ENCODE results near the gene SPOCK2. TPM values are rescaled to one million over a fixed set of nuclear protein-coding genes. Genes with fewer than 3 reads are reported as not detected.

SPOCK2 gene
- total RNA-seq, 1 experiment from 2014 or later: 1.1 TPM

- intact Hi-C loops (cut with micrococcal nuclease): no loop called here
- CTCF ChIA-PET: no interaction called here
- no peak overlapping the region for H3K4me2 ChIP-seq (ENCODE audit: low read length)
- no peaks in the 10 kb centered on the region for H3K36me3 ChIP-seq (ENCODE audit: control insufficient read depth in 1 of 2, insufficient read depth in 2 of 2, low read length in 2 of 2)
- no peaks in the 10 kb centered on the region for H3K79me2 ChIP-seq (ENCODE audit: insufficient read depth, low read length)
- no peak overlapping the region for H3K27ac ChIP-seq (ENCODE audit: low read depth, low read length)
- no peak overlapping the region for H2AFZ ChIP-seq (ENCODE audit: low read depth, low read length, poor library complexity, severe bottlenecking)
- no TSS peak for BruUV-seq (replicated peaks)
- no peaks in the 10 kb centered on the region for H3K9me3 ChIP-seq (ENCODE audit: control insufficient read depth in 1 of 2, insufficient read depth in 1 of 2, low read depth in 1 of 2, low read length in 2 of 2)
- POLR2A ChIA-PET: no interaction called here
- DNase-seq (ENCODE audit: low read depth, low spot score) (no peak), ATAC-seq (no peak)
- H3K4me3 ChIP-seq (replicated peaks in 1 of 2; ENCODE audit: low read depth in 1 of 2, low read length in 2 of 2): no peak overlapping the region
- H3K27me3 ChIP-seq (ENCODE audit: insufficient read depth, low read length): no peaks in the 10 kb centered on the region
- H3K4me1 ChIP-seq (ENCODE audit: control insufficient read depth in 1 of 2, insufficient read depth in 2 of 2, low read length in 2 of 2): peaks cover 0 to 12% of the 10 kb centered on the region in 2 experiments; a peak in 2 of 4 replicates
- no peaks in the 10 kb centered on the region for H4K20me1 ChIP-seq (ENCODE audit: insufficient read depth)
- no peaks in the 10 kb centered on the region for H3K9me2 ChIP-seq (ENCODE audit: insufficient read depth)
- RAD21 ChIA-PET (ENCODE audit: low non-redundant PET in 1 of 2, low total read pairs in 2 of 2, uncharacterized antibody in 2 of 2, unreplicated experiment in 2 of 2): no interaction called here
- no peak for TF ChIP-seq POLR2A (IDR thresholded peaks at IDR 0.05; ENCODE audit: borderline replicate concordance, extremely low read depth, insufficient read depth, insufficient read length)
- H3K9ac ChIP-seq (ENCODE audit: low read length): no peak overlapping the region
Observed at GRCh38 chr10:72087392-72087968, 871 bp downstream of the SPOCK2 start.

GRCh38 chr10:72086466-72087391 lies 1.6 kb downstream of the SPOCK2 start:
- Histone ChIP-seq H3K4me2 (ENCODE audit: low read length) (peak overlapping the region; percentile 23; the same call in 1 of the 2 replicates), H4K20me1 (ENCODE audit: insufficient read depth) (no peaks in the 10 kb centered on the region), H3K27me3 (ENCODE audit: insufficient read depth, low read length) (no peaks in the 10 kb centered on the region), H3K4me1 (ENCODE audit: control insufficient read depth in 1 of 2, insufficient read depth in 2 of 2, low read length in 2 of 2) (peaks cover 4 to 17% of the 10 kb centered on the region in 2 experiments; a peak in 2 of 4 replicates), H3K9me2 (ENCODE audit: insufficient read depth) (no peaks in the 10 kb centered on the region), H3K9me3 (ENCODE audit: control insufficient read depth in 1 of 2, insufficient read depth in 1 of 2, low read depth in 1 of 2, low read length in 2 of 2) (no peaks in the 10 kb centered on the region), H2AFZ (ENCODE audit: low read depth, low read length, poor library complexity, severe bottlenecking) (no peak overlapping the region), H3K27ac (ENCODE audit: low read depth, low read length) (no peak overlapping the region; the same call in 1 of the 2 replicates), H3K36me3 (ENCODE audit: control insufficient read depth in 1 of 2, insufficient read depth in 2 of 2, low read length in 2 of 2) (no peaks in the 10 kb centered on the region), H3K4me3 (replicated peaks in 1 of 2; ENCODE audit: low read depth in 1 of 2, low read length in 2 of 2) (no peak overlapping the region), H3K79me2 (ENCODE audit: insufficient read depth, low read length) (no peaks in the 10 kb centered on the region), H3K9ac (ENCODE audit: low read length) (no peak overlapping the region)
- TF ChIP-seq EGR1 (IDR thresholded peaks at IDR 0.05; ENCODE audit: low read depth) (peak; percentile 74), FOSL1 (IDR thresholded peaks at IDR 0.05; ENCODE audit: low read depth) (no peak)
- intact Hi-C loops (cut with micrococcal nuclease): no loop called here
- ChIA-PET CTCF (no interaction called here), RAD21 (ENCODE audit: low non-redundant PET in 1 of 2, low total read pairs in 2 of 2, uncharacterized antibody in 2 of 2, unreplicated experiment in 2 of 2) (interaction anchor here in 1 of 2 experiments (0.6 kb wide), 1 partner anchor 136 kb away, joined by 3 read pairs; no protein-coding TSS in a partner anchor), POLR2A (no interaction called here)
- ATAC-seq (no peak), DNase-seq (ENCODE audit: low read depth, low spot score) (no peak)
- no TSS peak for BruUV-seq (replicated peaks)
